GM21526 (cell line): Measurements from ENCODE around the gene SMOC2.
"Not testable (repeated sequence)": the region's sequence is repeated elsewhere in the genome, so short reads cannot be mapped to it uniquely, and the experiment has no call there.

Experiments
- ATAC-seq: cut with Tn5 transposase; IDR thresholded peaks from one replicate; pipeline ENCODE4 v1.9.1; 2021; ENCODE audit warnings: moderate library complexity; ENCODE audit not compliant: unreplicated experiment, low FRiP score

Gene SMOC2

GRCh38 chr6:168562576-168563151 is 121.7 kb downstream of the SMOC2 start:
- no peak for ATAC-seq

- ATAC-seq = no peak
Measured at GRCh38 chr6:168563656-168564055, 122.7 kb downstream of the SMOC2 start.

GRCh38 chr6:168565112-168565511 is 124.1 kb downstream of the SMOC2 start:
- no peak for ATAC-seq

- ATAC-seq = no peak
Measured at GRCh38 chr6:168570211-168570610, 129.2 kb downstream of the SMOC2 start.

- no peak for ATAC-seq
Measured at GRCh38 chr6:168571268-168571667, 130.3 kb downstream of the SMOC2 start.

- ATAC-seq = not testable (repeated sequence)
Measured at GRCh38 chr6:168573276-168573835, 132.4 kb downstream of the SMOC2 start.

- no peak for ATAC-seq
Measured at GRCh38 chr6:168574075-168574698, 133.2 kb downstream of the SMOC2 start.

- ATAC-seq = no peak
Measured at GRCh38 chr6:168574699-168575195, 133.8 kb downstream of the SMOC2 start.

GRCh38 chr6:168575346-168576098 is 134.5 kb downstream of the SMOC2 start:
- ATAC-seq = no peak

- no peak for ATAC-seq
Measured at GRCh38 chr6:168576388-168576787, 135.4 kb downstream of the SMOC2 start.

GRCh38 chr6:168577496-168577895 is 136.5 kb downstream of the SMOC2 start:
- ATAC-seq = no peak

- no peak for ATAC-seq
Measured at GRCh38 chr6:168578036-168578435, 137.1 kb downstream of the SMOC2 start.

GRCh38 chr6:168581236-168581635 is 140.3 kb downstream of the SMOC2 start:
- no peak for ATAC-seq

GRCh38 chr6:168581706-168582105 is 140.7 kb downstream of the SMOC2 start:
- ATAC-seq = no peak

GRCh38 chr6:168582571-168582981 is 141.6 kb downstream of the SMOC2 start:
- no peak for ATAC-seq

GRCh38 chr6:168583126-168583525 is 142.1 kb downstream of the SMOC2 start:
- no peak for ATAC-seq

- ATAC-seq = no peak
Measured at GRCh38 chr6:168583821-168584220, 142.8 kb downstream of the SMOC2 start.

- ATAC-seq = no peak
Measured at GRCh38 chr6:168584249-168584648, 143.3 kb downstream of the SMOC2 start.

GRCh38 chr6:168584671-168585070 is 143.7 kb downstream of the SMOC2 start:
- no peak for ATAC-seq

GRCh38 chr6:168585441-168585840 is 144.5 kb downstream of the SMOC2 start:
- ATAC-seq = no peak

- ATAC-seq = no peak
Measured at GRCh38 chr6:168589275-168589674, 148.3 kb downstream of the SMOC2 start.
